Measurements from ENCODE around the gene COL19A1.
"Not testable (repeated sequence)": the region's sequence is repeated elsewhere in the genome, so short reads cannot be mapped to it uniquely, and the experiment has no call there.

The COL19A1 gene

DNA sequence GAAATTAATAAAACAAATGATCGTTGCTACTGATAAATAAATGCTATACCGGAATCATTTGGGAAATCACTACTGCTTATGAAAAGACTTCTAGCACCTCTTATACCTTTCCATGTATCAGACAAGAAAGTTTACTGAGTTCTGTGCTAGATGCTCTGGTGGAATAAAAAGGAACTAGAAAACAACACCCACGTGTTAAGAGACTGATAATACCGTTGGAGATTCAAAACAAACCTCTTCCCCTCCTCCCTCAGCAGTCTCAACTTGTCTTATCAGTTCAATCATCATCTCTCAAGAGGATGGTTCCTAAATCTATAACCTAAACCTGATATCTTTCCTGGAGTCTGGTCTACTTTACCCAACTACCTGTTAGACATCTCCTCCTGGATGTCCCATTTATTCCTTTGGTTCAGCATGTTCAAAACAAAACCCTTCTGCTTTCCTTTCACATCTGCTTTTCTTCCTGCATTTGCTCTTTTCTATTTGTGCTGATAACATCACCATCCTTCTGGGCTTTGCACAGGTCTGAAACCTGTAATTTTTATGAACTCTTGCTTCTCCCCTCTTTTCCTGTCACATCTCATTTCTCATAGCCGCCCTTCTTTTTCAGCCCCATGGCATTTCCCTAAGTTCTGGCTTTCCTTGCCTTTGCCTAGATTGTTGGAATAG, 122.2 kb downstream of the COL19A1 start:
- TF ChIP-seq, protein P1, sequence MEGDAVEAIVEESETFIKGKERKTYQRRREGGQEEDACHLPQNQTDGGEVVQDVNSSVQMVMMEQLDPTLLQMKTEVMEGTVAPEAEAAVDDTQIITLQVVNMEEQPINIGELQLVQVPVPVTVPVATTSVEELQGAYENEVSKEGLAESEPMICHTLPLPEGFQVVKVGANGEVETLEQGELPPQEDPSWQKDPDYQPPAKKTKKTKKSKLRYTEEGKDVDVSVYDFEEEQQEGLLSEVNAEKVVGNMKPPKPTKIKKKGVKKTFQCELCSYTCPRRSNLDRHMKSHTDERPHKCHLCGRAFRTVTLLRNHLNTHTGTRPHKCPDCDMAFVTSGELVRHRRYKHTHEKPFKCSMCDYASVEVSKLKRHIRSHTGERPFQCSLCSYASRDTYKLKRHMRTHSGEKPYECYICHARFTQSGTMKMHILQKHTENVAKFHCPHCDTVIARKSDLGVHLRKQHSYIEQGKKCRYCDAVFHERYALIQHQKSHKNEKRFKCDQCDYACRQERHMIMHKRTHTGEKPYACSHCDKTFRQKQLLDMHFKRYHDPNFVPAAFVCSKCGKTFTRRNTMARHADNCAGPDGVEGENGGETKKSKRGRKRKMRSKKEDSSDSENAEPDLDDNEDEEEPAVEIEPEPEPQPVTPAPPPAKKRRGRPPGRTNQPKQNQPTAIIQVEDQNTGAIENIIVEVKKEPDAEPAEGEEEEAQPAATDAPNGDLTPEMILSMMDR (IDR thresholded peaks at IDR 0.05; ENCODE audit: low read depth, low read length): no peak
- in situ Hi-C loops (cut with HindIII; ENCODE audit: low sequenced_read_pairs): no loop called here

DNA sequence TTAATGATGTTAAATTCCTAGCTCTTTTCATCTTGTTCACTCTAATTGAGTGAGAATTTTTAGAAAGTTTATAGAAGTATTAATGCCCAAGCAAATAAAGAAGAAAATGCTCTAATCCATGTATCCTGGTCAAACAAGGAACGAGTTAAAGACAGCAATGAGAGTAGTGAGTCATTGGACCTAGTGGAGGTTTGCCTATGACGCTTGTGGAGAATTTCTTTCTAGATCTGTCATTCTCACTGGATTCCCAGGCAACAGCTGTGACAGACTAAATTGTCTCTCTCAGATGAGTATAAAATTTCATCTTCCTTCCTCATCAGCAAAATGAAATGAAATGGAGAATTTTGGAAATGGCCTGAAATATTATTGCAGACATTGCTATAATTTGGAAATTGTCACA, 127.9 kb downstream of the COL19A1 start:
- TF ChIP-seq, protein P1 (IDR thresholded peaks at IDR 0.05; ENCODE audit: low read depth, low read length): no peak
- DNase-seq (ENCODE audit: low read depth, low spot score): no peak
- H3K4me3 ChIP-seq (ENCODE audit: low read depth, low read length): no peak overlapping the region
- in situ Hi-C loops (cut with HindIII; ENCODE audit: low sequenced_read_pairs): no loop called here

More for the DNA sequence above, 122.2 kb downstream of the COL19A1 start:
- DNase-seq (ENCODE audit: low read depth, low spot score): no peak
- H3K4me3 ChIP-seq (ENCODE audit: low read depth, low read length): no peak overlapping the region

DNA sequence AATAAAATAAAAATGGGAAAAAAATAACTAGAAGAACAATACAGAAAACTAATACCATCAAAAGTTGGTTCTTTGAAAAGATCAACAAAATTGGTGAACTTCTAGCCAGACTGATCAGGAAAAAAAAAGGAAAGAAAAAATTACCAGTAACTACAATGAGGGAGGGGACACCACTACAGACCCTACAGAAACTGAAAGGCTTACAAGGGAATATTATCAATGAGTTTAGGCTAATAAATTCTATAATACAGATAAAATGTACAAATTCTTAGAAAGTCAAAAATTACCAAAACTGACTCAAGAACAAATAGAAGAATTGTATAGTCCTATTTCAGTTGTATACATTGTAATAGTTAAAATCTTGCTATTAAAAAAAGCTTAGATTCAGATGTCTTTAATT, 141.8 kb downstream of the COL19A1 start:
- H3K4me3 ChIP-seq (ENCODE audit: low read depth, low read length): no peak overlapping the region
- in situ Hi-C loops (cut with HindIII; ENCODE audit: low sequenced_read_pairs): no loop called here
- DNase-seq (ENCODE audit: low read depth, low spot score): no peak
- TF ChIP-seq, protein P1 (IDR thresholded peaks at IDR 0.05; ENCODE audit: low read depth, low read length): no peak

DNA sequence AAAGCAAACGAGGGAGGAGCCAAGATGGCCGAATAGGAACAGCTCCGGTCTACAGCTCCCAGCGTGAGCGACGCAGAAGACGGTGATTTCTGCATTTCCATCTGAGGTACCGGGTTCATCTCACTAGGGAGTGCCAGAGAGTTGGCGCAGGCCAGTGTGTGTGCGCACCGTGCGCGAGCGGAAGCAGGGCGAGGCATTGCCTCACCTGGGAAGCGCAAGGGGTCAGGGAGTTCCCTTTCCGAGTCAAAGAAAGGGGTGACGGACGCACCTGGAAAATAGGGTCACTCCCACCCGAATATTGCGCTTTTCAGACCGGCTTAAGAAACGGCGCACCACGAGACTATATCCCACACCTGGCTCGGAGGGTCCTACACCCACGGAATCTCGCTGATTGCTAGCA, 144.0 kb downstream of the COL19A1 start:
- DNase-seq (ENCODE audit: low read depth, low spot score); in situ Hi-C loops (cut with HindIII; ENCODE audit: low sequenced_read_pairs); H3K4me3 ChIP-seq (ENCODE audit: low read depth, low read length): not testable (repeated sequence)

DNA sequence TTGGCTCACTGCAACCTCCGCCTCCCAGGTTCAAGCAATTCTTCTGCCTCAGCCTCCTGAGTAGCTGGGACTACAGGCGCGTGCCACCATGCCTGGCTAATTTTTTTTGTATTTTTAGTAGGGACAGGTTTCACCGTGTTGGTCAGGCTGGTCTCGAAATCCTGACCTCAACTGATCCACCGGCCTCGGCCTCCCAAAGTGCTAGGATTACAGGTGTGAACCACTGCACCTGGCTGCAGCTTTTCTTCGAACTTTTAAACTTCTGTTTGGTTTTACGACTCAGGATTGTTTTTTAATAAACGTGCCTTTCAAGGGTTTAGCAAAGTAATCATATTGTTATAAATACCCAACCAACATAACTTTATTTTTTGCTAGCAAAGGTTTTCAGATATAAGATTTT, 156.8 kb downstream of the COL19A1 start:
- in situ Hi-C loops (cut with HindIII; ENCODE audit: low sequenced_read_pairs): not testable (repeated sequence)

DNA sequence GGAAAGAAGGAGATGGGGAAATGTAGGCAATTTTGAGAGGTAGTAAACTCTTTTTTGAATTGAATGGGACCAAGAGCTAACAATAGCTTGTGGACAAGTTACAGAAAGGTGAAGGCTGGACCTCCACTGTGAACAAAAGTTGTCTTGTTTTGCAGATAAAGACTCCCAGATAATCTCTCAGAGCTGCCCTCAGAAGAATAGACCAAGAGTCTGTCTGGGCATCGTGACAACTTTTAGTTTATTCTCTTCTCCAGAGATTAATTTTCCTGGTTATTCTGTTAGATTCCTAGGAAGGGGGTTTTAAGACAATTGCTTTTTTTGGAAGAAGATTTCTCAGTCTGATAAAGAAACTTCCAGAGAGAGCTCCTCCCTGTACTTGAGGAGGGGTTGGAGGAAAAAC, 161.9 kb downstream of the COL19A1 start:
- in situ Hi-C loops (cut with HindIII; ENCODE audit: low sequenced_read_pairs): no loop called here
- DNase-seq (ENCODE audit: low read depth, low spot score): no peak
- TF ChIP-seq, protein P1 (IDR thresholded peaks at IDR 0.05; ENCODE audit: low read depth, low read length): no peak
- H3K4me3 ChIP-seq (ENCODE audit: low read depth, low read length): no peak overlapping the region

More for the DNA sequence above, 156.8 kb downstream of the COL19A1 start:
- not testable (repeated sequence) for H3K4me3 ChIP-seq (ENCODE audit: low read depth, low read length); DNase-seq (ENCODE audit: low read depth, low spot score)

DNA sequence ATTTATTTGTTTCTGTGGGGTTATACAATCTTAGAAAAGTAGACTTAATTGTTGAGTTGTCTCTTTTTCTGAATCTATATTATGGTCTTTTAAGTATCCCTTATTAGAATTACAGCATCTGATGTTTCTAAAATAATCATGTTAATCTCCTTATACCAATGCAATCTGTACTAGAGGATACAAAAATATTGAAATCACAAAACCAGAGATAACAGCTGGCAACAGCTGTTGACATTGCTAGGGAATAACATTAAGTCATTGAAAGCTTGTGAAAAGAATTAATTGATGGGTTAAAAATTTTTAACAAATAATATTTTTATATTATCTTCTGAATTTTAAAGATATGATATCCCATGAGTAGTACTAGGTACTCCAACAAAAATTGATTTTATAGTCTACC, 162.6 kb downstream of the COL19A1 start:
- DNase-seq (ENCODE audit: low read depth, low spot score): no peak
- in situ Hi-C loops (cut with HindIII; ENCODE audit: low sequenced_read_pairs): no loop called here
- TF ChIP-seq, protein P1 (IDR thresholded peaks at IDR 0.05; ENCODE audit: low read depth, low read length): no peak
- H3K4me3 ChIP-seq (ENCODE audit: low read depth, low read length): no peak overlapping the region

DNA sequence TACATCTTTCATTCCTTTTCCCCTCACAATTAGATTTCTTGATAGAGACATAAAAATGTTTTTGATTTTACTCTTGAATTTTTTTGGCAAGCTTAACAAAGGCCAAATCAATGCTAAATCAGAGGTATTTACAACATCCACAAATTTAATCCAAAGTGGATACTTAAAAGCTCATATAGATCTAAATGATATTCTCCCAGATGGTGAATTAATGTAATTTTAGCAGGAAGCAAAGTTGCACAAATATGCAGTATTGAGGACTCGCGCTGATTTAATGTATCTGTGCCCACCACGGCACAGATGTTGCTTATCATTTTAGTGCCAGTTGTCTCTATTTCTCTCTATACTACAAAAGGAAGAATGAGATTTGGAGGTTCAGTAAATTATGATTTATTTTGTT, 167.4 kb downstream of the COL19A1 start:
- TF ChIP-seq, protein P1 (IDR thresholded peaks at IDR 0.05; ENCODE audit: low read depth, low read length): no peak
- in situ Hi-C loops (cut with HindIII; ENCODE audit: low sequenced_read_pairs): no loop called here
- no peak overlapping the region for H3K4me3 ChIP-seq (ENCODE audit: low read depth, low read length)
- no peak for DNase-seq (ENCODE audit: low read depth, low spot score)
